ENCODE data around the gene TMEM165.

TMEM165 gene

DNA sequence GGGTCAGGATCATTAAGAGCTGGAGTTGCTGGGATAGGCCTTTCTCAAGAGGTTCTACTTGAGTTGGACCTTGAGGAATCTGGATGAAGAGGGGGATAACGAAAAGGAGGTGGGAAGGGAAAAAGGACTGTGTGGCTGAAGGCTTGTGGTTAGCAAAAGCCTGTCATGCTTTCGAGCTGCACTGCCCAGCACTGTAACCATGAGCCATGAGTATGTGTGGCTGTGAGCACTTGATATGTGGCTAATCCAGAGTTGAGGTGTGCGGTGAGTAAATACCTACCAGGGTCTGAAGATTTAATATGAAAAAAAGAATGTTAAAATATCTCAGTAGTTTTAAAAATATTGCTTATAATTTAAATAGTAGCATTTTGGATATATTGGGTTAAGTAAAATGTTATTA lies 11.4 kb downstream of the TMEM165 start:
- H3K36me3 ChIP-seq (ENCODE audit: low read depth) = peaks cover 90% of the 10 kb centered on the region

DNA sequence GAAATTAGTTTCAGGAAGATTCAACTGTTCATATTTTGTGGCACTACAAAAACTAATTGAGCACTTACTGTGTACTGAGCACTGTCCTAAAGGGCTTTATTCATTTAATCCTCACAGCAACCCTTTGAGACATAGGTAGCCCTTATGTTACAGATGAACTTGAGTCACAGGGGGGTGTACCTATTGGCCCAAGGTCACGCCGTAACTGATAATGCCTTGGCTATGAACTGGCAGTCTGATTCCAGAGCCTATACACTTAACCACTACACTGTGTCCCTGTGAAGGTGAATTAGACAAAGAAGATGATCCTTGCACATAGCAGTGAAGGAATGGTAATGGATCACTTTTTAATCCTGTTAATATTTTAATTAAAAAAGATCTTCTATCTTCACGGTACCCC lies 12.0 kb downstream of the TMEM165 start:
- peaks cover 95% of the 10 kb centered on the region for H3K36me3 ChIP-seq (ENCODE audit: low read depth)
- ATAC-seq (ENCODE audit: low read depth) (no peak), DNase-seq (ENCODE audit: low spot score) (no peak)
- H3K27ac ChIP-seq (ENCODE audit: poor library complexity, severe bottlenecking) = no peak overlapping the region
- TF ChIP-seq, protein P1, sequence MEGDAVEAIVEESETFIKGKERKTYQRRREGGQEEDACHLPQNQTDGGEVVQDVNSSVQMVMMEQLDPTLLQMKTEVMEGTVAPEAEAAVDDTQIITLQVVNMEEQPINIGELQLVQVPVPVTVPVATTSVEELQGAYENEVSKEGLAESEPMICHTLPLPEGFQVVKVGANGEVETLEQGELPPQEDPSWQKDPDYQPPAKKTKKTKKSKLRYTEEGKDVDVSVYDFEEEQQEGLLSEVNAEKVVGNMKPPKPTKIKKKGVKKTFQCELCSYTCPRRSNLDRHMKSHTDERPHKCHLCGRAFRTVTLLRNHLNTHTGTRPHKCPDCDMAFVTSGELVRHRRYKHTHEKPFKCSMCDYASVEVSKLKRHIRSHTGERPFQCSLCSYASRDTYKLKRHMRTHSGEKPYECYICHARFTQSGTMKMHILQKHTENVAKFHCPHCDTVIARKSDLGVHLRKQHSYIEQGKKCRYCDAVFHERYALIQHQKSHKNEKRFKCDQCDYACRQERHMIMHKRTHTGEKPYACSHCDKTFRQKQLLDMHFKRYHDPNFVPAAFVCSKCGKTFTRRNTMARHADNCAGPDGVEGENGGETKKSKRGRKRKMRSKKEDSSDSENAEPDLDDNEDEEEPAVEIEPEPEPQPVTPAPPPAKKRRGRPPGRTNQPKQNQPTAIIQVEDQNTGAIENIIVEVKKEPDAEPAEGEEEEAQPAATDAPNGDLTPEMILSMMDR (IDR thresholded peaks at IDR 0.05; ENCODE audit: poor library complexity, severe bottlenecking) = no peak
- no peaks in the 10 kb centered on the region for H3K9me3 ChIP-seq (ENCODE audit: severe bottlenecking)
- H3K27me3 ChIP-seq (ENCODE audit: insufficient read depth, poor library complexity, severe bottlenecking) = no peaks in the 10 kb centered on the region
- H3K4me1 ChIP-seq (ENCODE audit: insufficient read depth, poor library complexity, severe bottlenecking) = no peaks in the 10 kb centered on the region
- no peak overlapping the region for H3K4me3 ChIP-seq (ENCODE audit: severe bottlenecking)

More for the DNA sequence above, 11.4 kb downstream of the TMEM165 start:
- no peaks in the 10 kb centered on the region for H3K27me3 ChIP-seq (ENCODE audit: insufficient read depth, poor library complexity, severe bottlenecking)
- DNase-seq (ENCODE audit: low spot score) (no peak), ATAC-seq (ENCODE audit: low read depth) (no peak)
- no peak overlapping the region for H3K4me3 ChIP-seq (ENCODE audit: severe bottlenecking)
- H3K9me3 ChIP-seq (ENCODE audit: severe bottlenecking) = no peaks in the 10 kb centered on the region
- H3K4me1 ChIP-seq (ENCODE audit: insufficient read depth, poor library complexity, severe bottlenecking) = no peaks in the 10 kb centered on the region
- TF ChIP-seq, protein P1 (IDR thresholded peaks at IDR 0.05; ENCODE audit: poor library complexity, severe bottlenecking) = no peak
- no peak overlapping the region for H3K27ac ChIP-seq (ENCODE audit: poor library complexity, severe bottlenecking)

DNA sequence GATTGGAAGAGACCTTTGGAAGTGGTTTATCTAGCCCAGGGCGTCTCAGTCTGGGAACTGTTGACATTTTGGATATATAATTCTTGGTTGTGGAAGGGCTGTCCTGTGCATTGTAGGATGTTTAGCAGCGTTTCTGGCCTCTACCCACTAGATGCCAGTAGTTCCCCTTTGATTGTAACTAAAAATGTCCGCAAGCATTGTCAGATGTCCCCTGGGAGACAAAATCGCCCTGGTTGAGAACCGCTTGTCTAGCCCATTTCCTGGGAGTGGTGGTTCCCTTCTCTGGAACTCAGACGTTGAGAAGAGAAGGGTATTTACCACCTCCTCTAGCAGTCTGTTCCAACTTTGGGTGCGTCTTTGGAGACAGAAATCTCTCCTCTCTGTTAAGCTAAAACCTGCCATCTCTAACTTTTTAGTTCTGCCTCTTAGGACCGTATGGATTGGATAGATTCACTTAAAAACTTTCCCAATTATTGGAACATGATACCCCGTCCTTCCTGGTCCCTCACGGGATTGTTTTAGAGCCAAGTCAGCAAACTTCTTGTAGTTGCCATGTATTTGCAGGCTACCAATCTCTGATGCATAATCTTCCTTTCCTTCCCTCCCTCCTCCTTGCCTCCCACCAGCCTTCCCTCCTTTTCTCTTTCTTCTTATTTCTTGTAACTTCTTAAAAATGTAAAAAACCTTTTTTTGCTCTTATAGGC lies 13.9 kb downstream of the TMEM165 start:
- no peaks in the 10 kb centered on the region for H3K9me3 ChIP-seq (ENCODE audit: severe bottlenecking)
- H3K27me3 ChIP-seq (ENCODE audit: insufficient read depth, poor library complexity, severe bottlenecking) = no peaks in the 10 kb centered on the region
- no peak for ATAC-seq (ENCODE audit: low read depth)
- H3K4me1 ChIP-seq (ENCODE audit: insufficient read depth, poor library complexity, severe bottlenecking) = no peaks in the 10 kb centered on the region
- TF ChIP-seq, protein P1 (IDR thresholded peaks at IDR 0.05; ENCODE audit: poor library complexity, severe bottlenecking) = peak; percentile 15
- no peak for DNase-seq (ENCODE audit: low spot score)
- H3K36me3 ChIP-seq (ENCODE audit: low read depth) = peaks cover 93% of the 10 kb centered on the region
- no peak overlapping the region for H3K4me3 ChIP-seq (ENCODE audit: severe bottlenecking)
- H3K27ac ChIP-seq (ENCODE audit: poor library complexity, severe bottlenecking) = no peak overlapping the region

DNA sequence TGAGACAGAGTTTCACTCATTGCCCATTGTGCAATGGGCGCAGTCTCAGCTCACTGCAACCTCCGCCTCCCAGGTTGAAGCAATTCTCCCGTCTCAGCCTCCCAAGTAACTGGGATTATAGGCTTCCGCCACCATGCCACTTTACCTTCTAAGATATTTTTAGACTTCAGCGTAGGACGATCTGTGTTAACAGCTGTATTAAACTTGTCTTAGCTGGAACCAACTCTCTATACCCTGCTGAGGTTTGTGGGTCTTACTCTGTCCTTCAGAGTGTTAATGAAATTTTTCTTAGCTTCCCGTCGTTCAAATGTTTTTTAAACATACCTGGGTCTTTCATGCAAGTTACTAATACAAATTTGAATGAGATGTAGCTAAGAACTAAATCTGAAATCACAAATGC lies 14.7 kb downstream of the TMEM165 start:
- H3K4me1 ChIP-seq (ENCODE audit: insufficient read depth, poor library complexity, severe bottlenecking) = no peaks in the 10 kb centered on the region
- ATAC-seq (ENCODE audit: low read depth) = no peak
- H3K27me3 ChIP-seq (ENCODE audit: insufficient read depth, poor library complexity, severe bottlenecking) = no peaks in the 10 kb centered on the region
- no peak overlapping the region for H3K27ac ChIP-seq (ENCODE audit: poor library complexity, severe bottlenecking)
- no peak for DNase-seq (ENCODE audit: low spot score)
- no peaks in the 10 kb centered on the region for H3K9me3 ChIP-seq (ENCODE audit: severe bottlenecking)
- no peak overlapping the region for H3K4me3 ChIP-seq (ENCODE audit: severe bottlenecking)
- peaks cover 93% of the 10 kb centered on the region for H3K36me3 ChIP-seq (ENCODE audit: low read depth)
- TF ChIP-seq, protein P1 (IDR thresholded peaks at IDR 0.05; ENCODE audit: poor library complexity, severe bottlenecking) = no peak

DNA sequence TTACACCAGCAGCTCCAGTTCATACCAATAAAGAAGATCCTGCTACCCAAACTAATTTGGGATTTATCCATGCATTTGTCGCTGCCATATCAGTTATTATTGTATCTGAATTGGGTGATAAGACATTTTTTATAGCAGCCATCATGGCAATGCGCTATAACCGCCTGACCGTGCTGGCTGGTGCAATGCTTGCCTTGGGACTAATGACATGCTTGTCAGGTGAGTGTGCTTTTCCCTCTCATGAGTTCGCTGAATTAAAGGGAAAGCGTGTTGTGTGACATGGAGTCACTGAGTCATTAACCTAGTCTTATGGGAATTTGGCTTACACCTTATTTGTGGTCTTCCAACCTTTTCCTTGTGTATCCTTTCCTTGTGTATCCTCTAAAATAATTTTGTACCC lies 15.9 kb downstream of the TMEM165 start:
- Histone ChIP-seq H3K9me3 (ENCODE audit: severe bottlenecking) (no peaks in the 10 kb centered on the region), H3K36me3 (ENCODE audit: low read depth) (peaks cover 91% of the 10 kb centered on the region), H3K4me3 (ENCODE audit: severe bottlenecking) (no peak overlapping the region), H3K4me1 (ENCODE audit: insufficient read depth, poor library complexity, severe bottlenecking) (no peaks in the 10 kb centered on the region), H3K27me3 (ENCODE audit: insufficient read depth, poor library complexity, severe bottlenecking) (no peaks in the 10 kb centered on the region), H3K27ac (ENCODE audit: poor library complexity, severe bottlenecking) (no peak overlapping the region)
- TF ChIP-seq, protein P1 (IDR thresholded peaks at IDR 0.05; ENCODE audit: poor library complexity, severe bottlenecking) = no peak
- DNase-seq (ENCODE audit: low spot score) (no peak), ATAC-seq (ENCODE audit: low read depth) (no peak)
